ENCODE results near the gene SUGCT. TPM values are rescaled to one million over a fixed set of nuclear protein-coding genes. Genes with fewer than 3 reads are reported as not detected.

SUGCT gene
- total and polyA plus RNA-seq, 2 of the 8 experiments (the other 6 are each of a cell fraction or from before 2014, with no cell fraction given) = 2.8 to 5.4 TPM

- Histone ChIP-seq H2BK120ac (replicated peaks; ENCODE audit: low read depth, low read length) (no peak overlapping the region), H2BK5ac (ENCODE audit: low read depth, low read length) (no peak overlapping the region), H3K79me1 (ENCODE audit: low read depth, low read length) (no peaks in the 10 kb centered on the region), H3K4me2 (ENCODE audit: insufficient read depth in 1 of 2, low read depth in 2 of 2, low read length in 2 of 2) (peak overlapping the region; percentile 31 to 78), H3K14ac (ENCODE audit: insufficient read length) (no peak overlapping the region), H3K27ac (ENCODE audit: low read depth, low read length) (peak overlapping the region; percentile 85), H3K23me2 (ENCODE audit: low read depth, low read length) (no peaks in the 10 kb centered on the region; the same call in 1 of the 2 replicates), H3K18ac (ENCODE audit: extremely low read depth, low read length) (no peak overlapping the region), H2AFZ (ENCODE audit: low read length) (peak overlapping the region; percentile 25; the same call in 1 of the 2 replicates), H3K9me3 (ENCODE audit: insufficient read depth in 2 of 2, low read depth in 1 of 2, low read length in 1 of 2) (no peaks in the 10 kb centered on the region), H3K36me3 (ENCODE audit: control insufficient read depth in 2 of 4, insufficient read depth in 4 of 4, low read length in 3 of 4) (peaks cover 0 to 2% (median 0%) of the 10 kb centered on the region in 4 experiments; a peak in 1 of 8 replicates), H3K56ac (replicated peaks; ENCODE audit: insufficient read length, low read depth, low read length) (peak overlapping the region; percentile 61), H3K9ac (replicated peaks in 1 of 4; ENCODE audit: extremely low read depth in 1 of 4, low read depth in 3 of 4, low read length in 3 of 4) (peak overlapping the region; percentile 80 to 85 (median 81)), H3K4me3 (ENCODE audit: extremely low read depth in 1 of 4, insufficient read depth in 2 of 4, low read depth in 3 of 4, low read length in 4 of 4) (peak overlapping the region; percentile 86 to 97 (median 94)), H3K79me2 (ENCODE audit: control insufficient read depth in 1 of 2, insufficient read depth in 2 of 2, low read length in 2 of 2) (peaks cover 0 to 47% of the 10 kb centered on the region in 2 experiments; a peak in 3 of 4 replicates), H4K91ac (replicated peaks; ENCODE audit: insufficient read length, low read length) (no peak overlapping the region), H2AK5ac (ENCODE audit: low read depth, low read length) (no peak overlapping the region), H2BK12ac (ENCODE audit: low read depth, low read length) (no peak overlapping the region), H3K4ac (replicated peaks; ENCODE audit: insufficient read length, low read depth, low read length) (no peak overlapping the region), H2BK20ac (ENCODE audit: low read length) (no peak overlapping the region), H3K27me3 (replicated peaks in 1 of 4; ENCODE audit: control insufficient read depth in 3 of 4, extremely low read depth in 1 of 4, insufficient read depth in 3 of 4, low read length in 3 of 4) (peaks cover 0 to 15% (median 8%) of the 10 kb centered on the region in 4 experiments; a peak in 4 of 7 replicates), H4K20me1 (replicated peaks in 1 of 2; ENCODE audit: control insufficient read depth in 1 of 2, insufficient read depth in 2 of 2, low read length in 2 of 2) (no peaks in the 10 kb centered on the region), H3K4me1 (replicated peaks in 1 of 4; ENCODE audit: control insufficient read depth in 3 of 4, insufficient read depth in 4 of 4, low read length in 3 of 4) (peaks cover 0 to 4% (median 0%) of the 10 kb centered on the region in 4 experiments; a peak in 1 of 7 replicates), H2BK15ac (ENCODE audit: low read length) (no peak overlapping the region), H4K5ac (ENCODE audit: insufficient read length, low read depth, low read length) (peak overlapping the region; percentile 65), H3K23ac (ENCODE audit: insufficient read length) (no peak overlapping the region), H4K8ac (ENCODE audit: extremely low read depth, insufficient read depth, low read length) (peak overlapping the region; percentile 98; the same call in 1 of the 2 replicates)
- POLR2A ChIA-PET (ENCODE audit: partially characterized antibody) = interaction anchor here (1.3 to 2.1 kb wide), 5 partner anchors 10 to 567 kb away, joined by 4 to 9 read pairs (median 5); partner anchors contain the start of genes CDK13 and YAE1
- CTCF ChIA-PET (ENCODE audit: partially characterized antibody) = interaction anchor here (0.6 to 2.3 kb wide), 5 partner anchors 8 to 1175 kb away, joined by 3 to 8 read pairs (median 5); no protein-coding TSS in a partner anchor
- peak in 1 of 2 experiments; percentile 3 for DNase-seq (ENCODE audit: low read depth in 1 of 2, low spot score in 2 of 2)
- WGBS, 2 experiments (ENCODE audit: extremely low coverage in 1 of 2, insufficient coverage in 1 of 2, insufficient read length in 1 of 2, insufficient replicate concordance in 2 of 2, low coverage in 1 of 2, low lambda C conversion rate in 2 of 2, missing lambda C conversion rate in 1 of 2) = 3% methylated on average over 35 of the region's 36 CpGs; no CpG with 5 or more reads in 1 of the 2 experiments
- FAIRE-seq = no peak
- TF ChIP-seq BCL11A (IDR thresholded peaks at IDR 0.05; ENCODE audit: low read depth in 2 of 2, low read length in 2 of 2) = no peak
- no peak for TF ChIP-seq ZNF274 (IDR thresholded peaks at IDR 0.05; ENCODE audit: borderline replicate concordance, extremely low read depth, low read length)
- TF ChIP-seq CBX8 (IDR thresholded peaks at IDR 0.05; ENCODE audit: borderline replicate concordance, low read depth, low read length) = no peak
- no peak for TF ChIP-seq CTBP2 (IDR thresholded peaks at IDR 0.05; ENCODE audit: borderline replicate concordance, insufficient read depth, insufficient read length, low read length)
- no peak for TF ChIP-seq EP300 (IDR thresholded peaks at IDR 0.05; ENCODE audit: borderline replicate concordance in 1 of 2, low read depth in 2 of 2, low read length in 2 of 2)
- no peak for TF ChIP-seq SUZ12 (IDR thresholded peaks at IDR 0.05; ENCODE audit: low read length)
- no peak for TF ChIP-seq PHF8 (conservative IDR thresholded peaks at IDR 0.05; ENCODE audit: low read depth, low read length)
These were observed 1.0 kb upstream of the SUGCT start for GRCh38 chr7:40133561-40134427.
